HepG2 (cell line): ENCODE results near the gene IQSEC1. TPM values are rescaled to one million over a fixed set of nuclear protein-coding genes. Genes with fewer than 3 reads are reported as not detected.

Experiments used
- ELF3 ChIP-seq: IDR thresholded peaks from 2 replicates; pipeline ENCODE4 v1.6.1; 2016; ENCODE audit warnings: missing genetic modification reagents, missing compliant biosample characterization
- HNF4A ChIP-seq: sonication (generic); formaldehyde crosslinking; IDR thresholded peaks from 2 replicates; pipeline ENCODE4 v1.4.0; 2020; ENCODE audit warnings: missing genetic modification reagents
- PHF8 ChIP-seq: sonication (generic); formaldehyde crosslinking; IDR thresholded peaks from 2 replicates; pipeline ENCODE4 v1.5.0; 2020; ENCODE audit warnings: missing genetic modification reagents
- RFX5 ChIP-seq: IDR thresholded peaks from 2 replicates; pipeline ENCODE4 v1.6.1; 2011; ENCODE audit warnings: low read depth, low read length, improper control_type of control experiment
- TP53 ChIP-seq: sonication (generic); formaldehyde crosslinking; conservative IDR thresholded peaks from 2 replicates; pipeline ENCODE4 v1.4.0; 2020; ENCODE audit warnings: missing genetic modification reagents
- ZFP1 ChIP-seq: IDR thresholded peaks from 2 replicates; pipeline ENCODE4 v1.6.1; 2016
- ZMAT3 ChIP-seq: sonication (generic); formaldehyde crosslinking; conservative IDR thresholded peaks from 2 replicates; pipeline ENCODE4 v1.7.0; 2021; ENCODE audit warnings: missing genetic modification reagents
- ZNF12 ChIP-seq: sonication (generic); formaldehyde crosslinking; IDR thresholded peaks from 2 replicates; pipeline ENCODE4 v1.5.0; 2020; ENCODE audit warnings: missing genetic modification reagents
- ZNF160 ChIP-seq: sonication (generic); formaldehyde crosslinking; IDR thresholded peaks from 2 replicates; pipeline ENCODE4 v1.8.0; 2022; ENCODE audit warnings: mild to moderate bottlenecking, inconsistent platforms, missing genetic modification reagents
- ZNF333 ChIP-seq: sonication (generic); formaldehyde crosslinking; IDR thresholded peaks from 2 replicates; pipeline ENCODE4 v1.4.0; 2020; ENCODE audit warnings: mild to moderate bottlenecking, missing genetic modification reagents, borderline replicate concordance
- ZNF563 ChIP-seq: sonication (generic); formaldehyde crosslinking; IDR thresholded peaks from 2 replicates; pipeline ENCODE4 v1.8.0; 2022; ENCODE audit warnings: mild to moderate bottlenecking, moderate library complexity, missing genetic modification reagents
- ZNF605 ChIP-seq: sonication (generic); formaldehyde crosslinking; IDR thresholded peaks from 2 replicates; pipeline ENCODE4 v1.8.0; 2022; ENCODE audit warnings: mild to moderate bottlenecking, missing genetic modification reagents
- ZNF670 ChIP-seq: sonication (generic); formaldehyde crosslinking; IDR thresholded peaks from 2 replicates; pipeline ENCODE4 v1.8.0; 2022; ENCODE audit warnings: mild to moderate bottlenecking, missing genetic modification reagents, borderline replicate concordance
- ZNF703 ChIP-seq: sonication (generic); formaldehyde crosslinking; IDR thresholded peaks from 2 replicates; pipeline ENCODE4 v1.5.1; 2020; ENCODE audit warnings: missing genetic modification reagents, mild to moderate bottlenecking, moderate library complexity, borderline replicate concordance
- ZNF75D ChIP-seq: sonication (generic); formaldehyde crosslinking; IDR thresholded peaks from 2 replicates; pipeline ENCODE4 v1.8.1; 2023; ENCODE audit warnings: missing genetic modification reagents, mild to moderate bottlenecking, borderline replicate concordance
- polyA plus RNA-seq, 8 experiments: library from polyadenylated mRNA; depleted of rRNA in 3 of 8; stranded (reverse) in 7 of 8; unstranded in 1 of 8; fragments of >200 nt; fragmentation: Illumina TruSeq in 4 of 8; extraction: Trizol in 4 of 8; gene quantifications; 2 replicates each; pipeline versions ENCODE4 v1.2.1 to v1.2.3, GENCODE V29; 2011 to 2016; ENCODE audit warnings: low read depth in 4 of 8, missing spikeins in 1 of 8, mixed read lengths in 1 of 8; ENCODE audit not compliant: insufficient read depth in 1 of 8
- total RNA-seq, 5 experiments: library from RNA; depleted of rRNA; stranded (reverse); fragments of >200 nt; fragmentation: Illumina TruSeq; extraction: Trizol; gene quantifications; 2 replicates each; pipeline ENCODE4 v1.2.3, GENCODE V29; 2016; ENCODE audit warnings: low read depth in 1 of 5
- TF ChIP-seq, protein P1 (sequence below): sonication (generic); formaldehyde crosslinking; IDR thresholded peaks from 2 replicates; pipeline ENCODE4 v1.4.0; 2020; ENCODE audit warnings: missing genetic modification reagents, mild to moderate bottlenecking, borderline replicate concordance
- TF ChIP-seq, protein P2 (sequence below): sonication (generic); formaldehyde crosslinking; IDR thresholded peaks from 2 replicates; pipeline ENCODE4 v1.5.0; 2020; ENCODE audit warnings: mild to moderate bottlenecking, missing genetic modification reagents
- TF ChIP-seq, protein P3 (sequence below): IDR thresholded peaks from 2 replicates; pipeline ENCODE4 v1.6.1; 2012; ENCODE audit warnings: low read depth, low read length, improper control_type of control experiment
- TF ChIP-seq, protein P4 (sequence below): sonication (generic); formaldehyde crosslinking; IDR thresholded peaks from 2 replicates; pipeline ENCODE4 v1.4.0; 2020; ENCODE audit warnings: low read depth, mild to moderate bottlenecking, missing genetic modification reagents
- TF ChIP-seq, protein P5 (sequence below): sonication (generic); formaldehyde crosslinking; IDR thresholded peaks from 2 replicates; pipeline ENCODE4 v1.4.0; 2020; ENCODE audit warnings: missing genetic modification reagents

Gene IQSEC1
- total and polyA plus RNA-seq, 2 of the 13 experiments (the other 11 are each of a cell fraction or from before 2014, with no cell fraction given): 17.4 to 20.2 TPM

DNA sequence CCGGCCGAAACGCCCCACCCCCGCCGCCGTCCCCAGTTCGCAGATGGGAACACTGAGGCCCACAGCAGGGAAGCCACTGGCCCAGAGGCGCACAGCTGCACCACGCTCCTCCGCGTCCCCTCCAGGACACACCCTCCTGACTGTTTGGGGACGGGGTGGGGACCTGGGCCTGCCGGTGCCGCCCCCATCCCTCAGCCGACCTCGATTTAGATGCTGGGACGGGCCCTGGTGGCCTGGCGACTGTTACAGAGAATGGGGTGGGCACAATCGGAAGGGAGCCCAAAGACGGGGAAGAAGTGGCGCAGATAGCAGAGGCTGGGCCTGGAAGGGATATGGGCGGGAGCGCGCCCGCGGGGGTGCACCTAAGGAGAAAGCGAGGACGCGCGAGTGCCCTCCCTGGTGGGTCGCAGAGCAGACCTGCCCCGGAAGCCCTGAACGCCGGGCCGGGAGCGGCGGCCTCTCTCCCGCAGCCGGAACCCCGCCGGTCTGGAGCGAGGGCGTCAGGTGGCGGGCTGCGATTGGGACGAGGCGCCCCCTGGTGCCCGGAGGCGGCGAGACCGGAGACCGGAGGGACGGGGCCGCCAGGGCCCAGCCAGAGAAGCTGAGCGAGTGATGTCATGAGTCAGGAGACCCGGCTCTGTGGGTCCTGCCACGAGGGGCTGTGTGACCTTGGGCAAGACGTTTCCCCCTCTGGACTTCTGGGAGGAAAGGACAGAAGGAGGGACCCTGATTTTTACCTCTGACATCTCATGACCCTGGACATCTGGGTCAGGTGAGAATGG lies 78.4 kb downstream of the IQSEC1 start (continued):
- TF ChIP-seq ELF3 (CRISPR knock-in tag): peak; percentile 75
- TF ChIP-seq PHF8: peak; percentile 71; the same call in 1 of the 2 replicates
- TF ChIP-seq TP53 (CRISPR knock-in tag): no peak
- no peak for TF ChIP-seq ZNF12 (CRISPR knock-in tag)
- TF ChIP-seq, protein P1, sequence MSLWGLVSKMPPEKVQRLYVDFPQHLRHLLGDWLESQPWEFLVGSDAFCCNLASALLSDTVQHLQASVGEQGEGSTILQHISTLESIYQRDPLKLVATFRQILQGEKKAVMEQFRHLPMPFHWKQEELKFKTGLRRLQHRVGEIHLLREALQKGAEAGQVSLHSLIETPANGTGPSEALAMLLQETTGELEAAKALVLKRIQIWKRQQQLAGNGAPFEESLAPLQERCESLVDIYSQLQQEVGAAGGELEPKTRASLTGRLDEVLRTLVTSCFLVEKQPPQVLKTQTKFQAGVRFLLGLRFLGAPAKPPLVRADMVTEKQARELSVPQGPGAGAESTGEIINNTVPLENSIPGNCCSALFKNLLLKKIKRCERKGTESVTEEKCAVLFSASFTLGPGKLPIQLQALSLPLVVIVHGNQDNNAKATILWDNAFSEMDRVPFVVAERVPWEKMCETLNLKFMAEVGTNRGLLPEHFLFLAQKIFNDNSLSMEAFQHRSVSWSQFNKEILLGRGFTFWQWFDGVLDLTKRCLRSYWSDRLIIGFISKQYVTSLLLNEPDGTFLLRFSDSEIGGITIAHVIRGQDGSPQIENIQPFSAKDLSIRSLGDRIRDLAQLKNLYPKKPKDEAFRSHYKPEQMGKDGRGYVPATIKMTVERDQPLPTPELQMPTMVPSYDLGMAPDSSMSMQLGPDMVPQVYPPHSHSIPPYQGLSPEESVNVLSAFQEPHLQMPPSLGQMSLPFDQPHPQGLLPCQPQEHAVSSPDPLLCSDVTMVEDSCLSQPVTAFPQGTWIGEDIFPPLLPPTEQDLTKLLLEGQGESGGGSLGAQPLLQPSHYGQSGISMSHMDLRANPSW (CRISPR knock-in tag): 0 out of 2 replicates have a peak, but pooled peaks have one; percentile 32
- no peak for TF ChIP-seq ZNF160 (CRISPR knock-in tag)
- peak; percentile 37 for TF ChIP-seq ZNF605 (CRISPR knock-in tag)
- 0 out of 2 replicates have a peak, but pooled peaks have one; percentile 10 for TF ChIP-seq ZNF703 (CRISPR knock-in tag)
- TF ChIP-seq ZNF670 (CRISPR knock-in tag): peak; percentile 70; the same call in 1 of the 2 replicates
- TF ChIP-seq, protein P2, sequence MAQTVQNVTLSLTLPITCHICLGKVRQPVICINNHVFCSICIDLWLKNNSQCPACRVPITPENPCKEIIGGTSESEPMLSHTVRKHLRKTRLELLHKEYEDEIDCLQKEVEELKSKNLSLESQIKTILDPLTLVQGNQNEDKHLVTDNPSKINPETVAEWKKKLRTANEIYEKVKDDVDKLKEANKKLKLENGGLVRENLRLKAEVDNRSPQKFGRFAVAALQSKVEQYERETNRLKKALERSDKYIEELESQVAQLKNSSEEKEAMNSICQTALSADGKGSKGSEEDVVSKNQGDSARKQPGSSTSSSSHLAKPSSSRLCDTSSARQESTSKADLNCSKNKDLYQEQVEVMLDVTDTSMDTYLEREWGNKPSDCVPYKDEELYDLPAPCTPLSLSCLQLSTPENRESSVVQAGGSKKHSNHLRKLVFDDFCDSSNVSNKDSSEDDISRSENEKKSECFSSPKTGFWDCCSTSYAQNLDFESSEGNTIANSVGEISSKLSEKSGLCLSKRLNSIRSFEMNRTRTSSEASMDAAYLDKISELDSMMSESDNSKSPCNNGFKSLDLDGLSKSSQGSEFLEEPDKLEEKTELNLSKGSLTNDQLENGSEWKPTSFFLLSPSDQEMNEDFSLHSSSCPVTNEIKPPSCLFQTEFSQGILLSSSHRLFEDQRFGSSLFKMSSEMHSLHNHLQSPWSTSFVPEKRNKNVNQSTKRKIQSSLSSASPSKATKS (CRISPR knock-in tag): no peak
- no peak for TF ChIP-seq ZNF75D (CRISPR knock-in tag)
- 0 out of 2 replicates have a peak, but pooled peaks have one; percentile 16 for TF ChIP-seq RFX5
- no peak; the same call in 1 of the 2 replicates for TF ChIP-seq HNF4A
- TF ChIP-seq ZFP1: no peak
- TF ChIP-seq, protein P3, sequence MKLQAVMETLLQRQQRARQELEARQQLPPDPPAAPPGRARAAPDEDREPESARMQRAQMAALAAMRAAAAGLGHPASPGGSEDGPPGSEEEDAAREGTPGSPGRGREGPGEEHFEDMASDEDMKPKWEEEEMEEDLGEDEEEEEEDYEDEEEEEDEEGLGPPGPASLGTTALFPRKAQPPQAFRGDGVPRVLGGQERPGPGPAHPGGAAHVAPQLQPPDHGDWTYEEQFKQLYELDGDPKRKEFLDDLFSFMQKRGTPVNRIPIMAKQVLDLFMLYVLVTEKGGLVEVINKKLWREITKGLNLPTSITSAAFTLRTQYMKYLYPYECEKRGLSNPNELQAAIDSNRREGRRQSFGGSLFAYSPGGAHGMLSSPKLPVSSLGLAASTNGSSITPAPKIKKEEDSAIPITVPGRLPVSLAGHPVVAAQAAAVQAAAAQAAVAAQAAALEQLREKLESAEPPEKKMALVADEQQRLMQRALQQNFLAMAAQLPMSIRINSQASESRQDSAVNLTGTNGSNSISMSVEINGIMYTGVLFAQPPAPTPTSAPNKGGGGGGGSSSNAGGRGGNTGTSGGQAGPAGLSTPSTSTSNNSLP: no peak
- TF ChIP-seq, protein P4, sequence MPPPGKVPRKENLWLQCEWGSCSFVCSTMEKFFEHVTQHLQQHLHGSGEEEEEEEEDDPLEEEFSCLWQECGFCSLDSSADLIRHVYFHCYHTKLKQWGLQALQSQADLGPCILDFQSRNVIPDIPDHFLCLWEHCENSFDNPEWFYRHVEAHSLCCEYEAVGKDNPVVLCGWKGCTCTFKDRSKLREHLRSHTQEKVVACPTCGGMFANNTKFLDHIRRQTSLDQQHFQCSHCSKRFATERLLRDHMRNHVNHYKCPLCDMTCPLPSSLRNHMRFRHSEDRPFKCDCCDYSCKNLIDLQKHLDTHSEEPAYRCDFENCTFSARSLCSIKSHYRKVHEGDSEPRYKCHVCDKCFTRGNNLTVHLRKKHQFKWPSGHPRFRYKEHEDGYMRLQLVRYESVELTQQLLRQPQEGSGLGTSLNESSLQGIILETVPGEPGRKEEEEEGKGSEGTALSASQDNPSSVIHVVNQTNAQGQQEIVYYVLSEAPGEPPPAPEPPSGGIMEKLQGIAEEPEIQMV (CRISPR knock-in tag): no peak
- no peak for TF ChIP-seq ZMAT3 (CRISPR knock-in tag)
- peak; percentile 76 for TF ChIP-seq ZNF333 (CRISPR knock-in tag)
- TF ChIP-seq, protein P5, sequence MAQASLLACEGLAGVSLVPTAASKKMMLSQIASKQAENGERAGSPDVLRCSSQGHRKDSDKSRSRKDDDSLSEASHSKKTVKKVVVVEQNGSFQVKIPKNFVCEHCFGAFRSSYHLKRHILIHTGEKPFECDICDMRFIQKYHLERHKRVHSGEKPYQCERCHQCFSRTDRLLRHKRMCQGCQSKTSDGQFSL (CRISPR knock-in tag): peak; percentile 72
- no peak for TF ChIP-seq ZNF563 (CRISPR knock-in tag)
